ENCODE results near the gene POLD4. TPM values are rescaled to one million over a fixed set of nuclear protein-coding genes. Genes with fewer than 3 reads are reported as not detected.

Gene POLD4
- polyA plus RNA-seq, 1 donor = 33.3 TPM

DNA sequence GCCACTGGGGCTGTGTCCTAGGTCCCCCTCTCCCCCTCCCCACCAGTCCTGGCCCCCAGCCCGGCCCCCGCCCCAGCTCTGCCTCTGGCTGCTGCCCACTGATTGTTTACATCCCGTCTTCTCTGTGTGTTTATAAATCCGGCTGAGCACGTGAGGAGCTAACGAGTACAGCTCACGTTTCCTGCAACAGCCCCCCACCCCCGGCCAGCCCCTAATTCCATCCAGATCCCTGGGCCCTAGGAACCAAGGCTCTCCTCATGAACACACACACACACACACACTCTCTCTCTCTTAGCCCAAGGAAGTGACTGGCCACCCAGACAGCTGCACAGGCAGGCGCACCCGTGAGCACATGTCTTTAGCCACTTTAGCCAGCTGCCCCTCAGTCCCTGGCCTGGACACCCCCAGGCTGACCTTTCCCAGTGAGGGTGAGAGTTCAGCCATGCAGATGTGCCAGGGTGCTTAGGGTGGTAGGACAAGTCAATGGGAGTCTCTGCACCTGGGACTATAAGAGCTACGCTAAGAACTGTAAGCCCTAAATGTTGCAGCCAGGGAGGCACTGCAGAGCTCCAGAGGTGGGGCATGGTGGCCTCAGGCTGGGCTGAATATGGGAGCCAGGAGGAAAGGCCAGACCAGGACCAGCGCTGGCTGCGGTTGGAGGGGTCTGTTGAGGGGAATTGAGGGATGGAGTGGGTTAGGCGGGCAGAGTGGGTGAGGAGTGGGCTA lies 17.2 kb upstream of the POLD4 start:
- DNase-seq = no peak

DNA sequence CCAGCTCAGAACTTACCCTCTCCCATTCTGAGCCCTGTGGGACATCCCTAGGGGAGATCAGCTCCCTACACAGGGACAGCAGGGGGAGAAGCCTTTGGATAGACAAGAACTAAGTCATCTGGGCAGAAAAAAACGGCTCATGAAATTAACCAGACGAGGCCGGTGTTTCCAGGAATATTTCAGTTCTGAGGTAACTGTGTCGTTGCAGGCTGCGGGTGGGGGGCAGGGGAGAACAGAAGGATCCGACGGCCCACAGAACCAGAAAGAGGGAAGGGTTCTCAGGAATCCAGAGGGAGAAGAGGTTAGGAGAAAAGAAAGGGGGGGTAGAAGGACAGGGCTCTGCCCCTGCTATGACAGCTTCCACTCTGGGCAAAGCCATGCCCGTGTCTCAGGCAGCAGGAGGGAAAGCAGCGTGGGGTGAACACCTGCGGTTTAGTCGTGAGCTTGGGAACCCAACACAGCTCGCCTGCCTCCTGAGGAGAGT lies 16.5 kb upstream of the POLD4 start:
- no peak for DNase-seq

DNA sequence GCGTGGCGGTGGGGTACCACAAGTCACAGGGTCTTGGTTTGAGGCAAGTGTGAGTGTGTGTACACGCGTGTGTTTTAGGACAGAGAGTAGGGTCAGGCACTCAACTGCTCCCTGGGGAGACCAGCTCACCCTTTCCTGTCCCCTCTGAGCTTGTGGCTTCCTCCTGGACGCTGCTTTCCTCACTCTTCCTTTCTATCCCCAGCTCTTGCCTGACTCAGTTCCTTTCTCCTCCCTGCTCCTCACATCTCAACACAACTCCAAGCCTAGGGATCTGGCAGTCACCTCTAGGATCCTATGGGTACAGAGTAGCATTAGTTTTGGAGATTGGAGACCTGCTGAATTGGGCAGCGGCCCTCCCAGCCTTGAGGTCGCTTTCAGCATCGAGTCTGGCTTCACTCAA lies 15.9 kb upstream of the POLD4 start:
- DNase-seq = no peak

DNA sequence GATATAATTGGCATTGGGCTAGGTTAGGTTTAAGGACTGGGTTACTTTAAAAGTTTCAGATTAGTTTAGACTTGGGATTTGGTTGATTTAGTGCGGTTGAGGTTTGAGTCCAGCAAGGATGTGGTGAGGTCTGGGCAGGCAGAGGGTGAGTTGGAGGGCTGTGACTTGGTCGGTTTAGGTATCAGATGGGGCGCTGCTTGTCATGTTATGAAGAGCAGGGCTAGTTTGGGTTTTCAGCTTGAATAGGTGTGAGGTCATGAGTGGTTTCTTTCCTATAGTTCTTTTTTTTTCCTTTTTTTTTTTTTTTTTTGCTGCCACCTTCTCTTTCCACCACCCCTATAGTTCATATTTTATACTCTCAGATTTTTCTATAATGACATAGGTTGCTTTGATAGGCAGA lies 15.3 kb upstream of the POLD4 start:
- no peak for DNase-seq

DNA sequence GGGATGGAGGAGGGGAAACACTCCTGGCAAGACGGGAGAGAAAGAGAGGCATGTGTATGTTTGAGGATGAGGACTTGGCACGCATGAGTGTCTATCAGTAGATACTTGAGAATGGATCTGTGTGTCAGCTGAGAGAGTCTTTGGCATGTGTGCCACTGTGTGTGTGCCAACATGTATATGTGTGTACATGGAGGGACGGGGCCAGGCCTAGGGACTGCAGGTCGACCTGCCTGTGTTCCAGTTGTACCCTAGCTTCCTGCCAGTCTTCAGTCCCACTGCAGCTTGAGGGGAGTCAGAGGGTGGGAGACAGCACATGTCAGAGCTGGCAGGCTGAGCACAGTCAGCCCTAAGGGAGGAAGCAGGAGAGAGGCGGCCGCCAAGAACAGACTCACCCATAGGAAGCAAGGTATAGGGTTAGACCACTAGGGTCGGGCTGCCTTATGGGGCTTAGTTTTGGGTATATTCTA lies 14.4 kb upstream of the POLD4 start:
- DNase-seq = no peak

DNA sequence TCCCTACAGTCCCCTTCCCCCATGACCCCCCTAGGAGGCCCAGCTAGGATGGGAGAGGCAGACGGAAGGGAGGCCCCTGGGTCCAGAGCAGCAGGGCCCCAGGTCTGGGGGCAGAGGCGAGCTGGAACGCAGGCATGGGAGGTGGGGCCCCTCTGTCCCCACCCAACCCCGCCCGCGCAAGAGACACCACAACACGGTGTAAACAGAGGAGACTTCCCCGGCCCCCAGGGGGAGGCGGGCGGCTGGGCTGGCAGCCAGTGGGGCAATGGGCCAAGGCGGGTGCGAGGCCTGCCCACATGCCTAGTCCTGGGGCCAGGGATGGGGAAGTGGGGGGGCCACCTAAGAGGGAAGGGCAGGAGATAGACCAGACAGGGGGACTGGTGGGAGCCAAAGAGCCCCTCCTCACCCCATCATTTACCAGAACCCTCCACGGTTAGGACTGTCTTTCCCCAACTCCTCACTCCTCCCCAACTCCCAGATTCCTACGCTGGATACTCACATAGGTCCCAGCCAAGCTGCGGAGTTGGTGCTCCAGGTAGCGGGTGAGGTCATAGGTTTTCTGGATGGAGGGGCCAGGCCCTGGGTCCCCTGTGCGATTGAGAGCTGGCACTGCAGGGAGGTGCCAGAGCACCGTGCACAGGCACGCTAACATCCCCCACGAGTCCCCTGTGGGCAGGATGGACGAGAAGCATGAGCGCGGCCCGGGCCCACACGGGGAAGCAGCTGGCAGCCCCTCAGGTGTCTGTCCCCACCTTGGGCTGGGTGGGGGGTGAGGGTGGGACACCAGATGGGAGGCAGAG lies 13.8 kb upstream of the POLD4 start:
- no peak for DNase-seq

DNA sequence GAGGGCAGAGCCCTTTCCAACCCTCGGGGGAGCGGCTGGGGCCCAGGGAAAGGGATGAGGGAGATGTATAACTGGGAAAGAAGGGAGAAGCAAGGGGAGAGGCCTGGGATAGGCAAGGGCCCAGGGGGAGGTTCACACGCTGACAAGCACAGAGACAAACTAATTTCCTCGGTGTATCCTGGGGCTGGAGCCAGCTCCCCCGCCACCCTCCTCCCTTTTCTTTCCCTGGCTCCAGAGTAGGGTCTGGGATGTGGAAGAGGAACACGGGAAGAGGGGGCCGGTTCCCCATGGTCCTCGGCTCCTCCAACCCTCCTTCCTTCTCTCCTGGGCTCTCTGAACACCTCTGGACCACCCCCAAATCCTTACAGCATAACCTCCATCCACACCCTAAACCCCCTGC lies 13.2 kb upstream of the POLD4 start:
- DNase-seq = peak; percentile 67

DNA sequence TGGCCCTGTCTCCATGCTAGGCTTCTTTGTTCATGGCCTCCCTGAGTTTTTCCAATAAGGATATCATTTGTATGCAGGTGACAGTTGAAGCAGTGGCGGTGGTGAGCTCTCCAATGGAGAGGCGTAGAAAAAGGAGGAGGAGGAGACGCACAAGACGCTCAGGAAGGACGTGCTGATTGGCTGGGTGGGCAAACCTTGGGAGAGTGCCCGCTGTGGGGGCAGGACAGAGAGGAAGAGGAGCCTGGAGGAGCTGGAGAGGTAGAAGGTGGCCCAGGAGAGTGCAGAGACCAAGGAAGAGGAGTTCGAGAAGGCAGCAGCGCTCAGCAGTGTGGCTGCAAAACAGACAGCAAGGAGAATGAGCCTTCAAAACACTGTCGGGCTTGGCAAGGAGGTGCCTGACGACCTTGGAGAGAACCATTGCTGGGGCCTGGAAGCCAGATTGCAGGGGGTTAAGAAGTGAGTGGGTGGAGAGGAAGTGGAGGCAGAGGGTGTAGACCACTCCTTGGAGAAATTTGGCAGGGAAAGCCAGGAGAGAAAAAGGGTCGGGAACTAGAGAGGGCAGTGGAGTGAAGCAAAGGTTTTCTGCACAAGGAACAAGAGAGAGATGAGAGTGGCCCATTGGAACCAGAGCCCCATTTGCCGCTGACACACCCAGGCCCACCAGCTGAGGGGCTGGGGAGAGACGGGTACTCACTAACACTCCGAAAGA lies 12.5 kb upstream of the POLD4 start:
- DNase-seq = no peak

DNA sequence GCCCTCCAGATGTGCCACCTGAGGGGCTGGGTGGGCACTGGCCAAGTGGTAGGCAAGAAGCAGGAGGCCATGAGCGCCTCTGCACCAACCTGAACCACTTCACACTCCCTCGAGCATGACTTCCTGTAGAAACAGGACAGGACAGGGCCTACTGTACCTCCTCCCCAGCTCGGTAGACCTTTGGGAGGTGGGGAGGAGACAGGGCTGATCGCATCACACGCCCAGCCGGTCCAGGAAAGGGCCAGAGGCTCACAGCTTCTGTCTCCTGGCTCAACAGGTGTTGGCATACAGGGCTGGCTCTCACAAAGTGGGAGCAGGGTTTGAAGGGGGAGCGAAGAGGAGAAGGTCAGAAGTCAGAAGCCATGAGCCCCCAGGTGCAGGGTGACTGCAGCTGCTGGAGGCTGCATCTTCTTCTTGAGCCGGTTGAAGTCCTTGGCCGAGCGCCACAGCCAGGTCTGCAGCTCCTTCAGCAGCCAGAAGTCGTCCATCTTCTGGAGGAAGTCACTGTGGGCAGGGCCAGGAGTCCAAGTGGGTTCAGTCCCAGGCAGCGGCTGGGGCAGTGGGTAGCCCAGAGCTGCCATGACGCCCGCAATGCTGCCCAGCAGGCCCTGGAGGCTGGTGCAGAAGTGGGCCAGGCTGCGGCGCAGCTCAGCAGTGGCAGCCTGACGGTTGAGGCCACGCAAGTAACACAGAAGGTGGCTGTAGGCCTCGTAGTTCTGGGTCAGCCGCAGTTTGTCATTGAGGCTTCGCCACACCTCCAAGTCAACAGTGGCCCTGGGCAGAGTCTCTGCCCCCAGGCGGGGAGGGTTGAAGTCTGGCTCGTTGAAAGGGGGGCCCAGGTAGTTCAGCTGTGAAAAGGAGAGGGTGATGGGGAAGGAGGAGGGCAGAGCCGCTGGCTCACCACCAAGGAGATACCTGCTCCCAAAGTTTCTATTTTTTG lies 11.7 kb upstream of the POLD4 start:
- no peak for DNase-seq

DNA sequence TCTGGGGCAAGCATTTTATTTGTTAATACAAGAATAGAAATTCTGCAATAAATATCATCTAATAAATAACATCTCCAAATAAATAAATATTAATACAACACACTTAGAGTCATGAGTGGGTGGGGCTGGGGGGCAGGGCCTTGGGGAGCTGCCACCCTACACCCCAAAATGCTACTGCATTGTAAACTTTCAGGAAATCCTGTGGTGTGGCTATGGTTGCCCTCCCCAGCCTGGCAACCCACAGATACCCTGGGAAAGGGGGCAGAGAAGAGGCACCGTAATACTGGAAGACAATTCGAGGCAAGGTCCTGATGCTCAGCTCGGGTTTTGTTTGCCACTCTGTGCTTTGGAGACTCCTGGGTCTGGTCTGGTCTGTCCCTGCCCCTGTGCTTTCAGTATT lies 10.8 kb upstream of the POLD4 start:
- no peak for DNase-seq

DNA sequence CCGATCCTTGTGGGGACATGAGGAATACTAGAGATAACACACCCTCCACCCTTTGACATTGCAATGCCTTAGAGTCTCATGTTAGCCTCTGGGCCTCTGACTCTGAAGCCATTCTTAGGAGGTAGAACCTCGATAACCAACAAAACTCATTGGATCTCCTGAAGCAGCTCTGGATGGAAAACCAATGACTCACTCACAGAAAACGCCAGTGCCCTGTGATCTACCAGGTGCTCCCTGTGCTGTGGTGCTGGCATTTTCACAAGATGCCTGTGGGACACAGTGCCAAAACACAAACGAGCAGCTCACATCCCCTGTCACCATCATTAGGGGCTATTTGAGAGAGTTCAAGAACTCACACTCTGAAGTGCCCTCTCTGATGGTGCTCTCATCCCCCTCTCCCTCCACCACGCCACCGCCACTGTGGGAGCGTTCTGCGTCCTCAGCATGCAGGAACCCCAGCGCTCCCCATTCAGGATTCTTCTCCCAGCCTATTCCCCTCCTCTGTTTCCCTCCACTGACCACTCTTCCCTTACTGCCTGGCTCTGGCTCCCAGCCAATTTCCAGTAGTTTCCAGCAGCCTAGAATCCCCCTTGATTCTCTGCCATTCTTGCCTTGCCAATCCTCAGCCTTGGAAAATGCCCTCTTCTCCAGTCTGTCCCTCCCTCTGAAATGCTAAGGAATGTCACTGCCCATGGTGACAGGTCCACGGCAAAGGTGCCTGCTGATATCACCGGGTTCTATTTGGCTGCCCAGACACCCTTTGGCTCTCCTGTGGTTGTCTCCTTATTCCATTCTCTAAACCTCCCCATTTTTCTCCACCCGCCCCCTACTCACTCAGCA lies 4.7 kb upstream of the POLD4 start:
- DNase-seq = no peak

DNA sequence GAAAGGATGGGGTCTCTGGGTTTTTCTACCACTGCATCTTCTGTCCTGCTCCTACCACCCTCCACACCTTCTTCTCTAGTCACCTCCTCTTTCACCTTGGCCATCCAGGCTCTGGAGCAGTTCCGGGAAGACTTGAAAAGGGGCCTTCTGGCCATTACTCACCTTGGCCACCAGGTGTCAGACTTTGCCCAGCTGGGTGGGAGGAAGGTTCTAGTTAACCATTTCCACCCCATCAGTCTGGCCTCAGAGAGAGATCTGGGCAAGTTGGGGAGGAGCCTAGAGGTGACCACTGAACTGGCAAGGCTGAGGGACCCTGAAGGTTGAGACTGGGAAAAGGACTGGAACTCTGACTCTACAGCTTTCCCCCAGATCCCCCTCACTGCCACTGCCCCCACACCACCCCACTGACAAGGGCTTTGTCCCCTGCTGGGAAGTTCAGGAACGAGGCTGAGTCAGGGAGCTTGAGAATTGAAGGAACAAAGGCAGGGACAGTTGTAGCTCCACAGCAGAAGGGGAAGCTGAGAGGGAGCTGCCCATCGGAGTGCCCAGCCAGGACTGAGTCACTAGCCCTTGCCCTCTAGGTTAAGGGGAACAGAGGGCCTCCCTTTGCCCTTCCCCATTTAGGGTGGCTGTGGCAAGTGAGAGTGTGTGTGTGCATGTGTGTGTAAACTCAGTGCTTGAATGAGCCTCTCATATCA lies 3.7 kb upstream of the POLD4 start:
- peak; percentile 67 for DNase-seq

DNA sequence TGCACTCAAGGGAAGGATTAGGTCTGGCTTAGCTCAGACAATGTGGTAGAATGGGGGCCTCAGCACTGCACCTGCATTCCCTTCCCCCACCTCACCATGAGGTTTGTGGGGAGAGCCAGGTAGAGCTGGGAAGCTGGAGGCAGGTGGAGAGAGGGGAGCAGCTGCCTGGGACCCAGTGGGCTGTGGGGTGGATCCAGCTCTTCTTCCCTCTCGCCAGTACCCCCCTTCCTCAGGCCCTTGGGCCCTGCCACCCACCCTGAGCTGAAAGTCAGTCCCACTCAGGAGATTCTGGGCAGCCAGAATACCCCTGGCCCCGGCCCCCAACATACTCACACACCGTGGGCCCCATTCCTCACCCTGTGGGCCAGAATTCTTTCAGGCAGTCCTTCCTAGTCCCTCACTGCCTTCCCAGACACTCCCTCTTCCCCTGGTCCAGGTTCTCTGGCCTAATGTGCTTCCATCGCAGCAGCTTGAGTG lies 3.1 kb upstream of the POLD4 start:
- DNase-seq = no peak

DNA sequence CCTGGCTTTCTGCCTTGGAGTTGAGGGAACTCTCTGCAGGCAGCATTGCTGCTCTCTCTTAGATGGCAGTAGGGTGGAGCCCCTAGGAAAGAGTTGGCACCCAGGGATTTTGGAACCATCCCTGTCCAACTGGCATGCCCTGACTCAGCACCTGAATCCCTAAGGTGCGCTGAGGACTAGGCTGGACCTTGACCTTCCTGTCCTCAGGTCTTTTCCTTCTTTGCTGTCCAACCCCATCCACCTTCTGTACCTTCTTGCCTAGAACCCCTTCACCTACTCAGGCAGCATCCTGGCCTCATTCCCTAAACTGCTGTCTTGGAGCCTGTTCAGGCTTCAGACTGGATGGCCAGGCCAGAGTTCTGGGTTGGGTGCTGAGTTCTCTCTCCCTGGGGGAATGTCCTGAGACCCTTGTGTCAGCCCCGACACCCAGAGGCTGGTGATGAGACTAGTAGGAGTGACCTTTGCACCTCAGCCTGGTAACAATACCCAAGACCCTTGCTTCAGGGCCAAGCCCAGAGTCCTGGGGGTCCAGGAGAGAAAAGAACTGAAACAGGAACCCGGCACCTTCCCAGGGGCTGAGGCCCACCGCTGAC lies 2.5 kb upstream of the POLD4 start:
- no peak for DNase-seq

DNA sequence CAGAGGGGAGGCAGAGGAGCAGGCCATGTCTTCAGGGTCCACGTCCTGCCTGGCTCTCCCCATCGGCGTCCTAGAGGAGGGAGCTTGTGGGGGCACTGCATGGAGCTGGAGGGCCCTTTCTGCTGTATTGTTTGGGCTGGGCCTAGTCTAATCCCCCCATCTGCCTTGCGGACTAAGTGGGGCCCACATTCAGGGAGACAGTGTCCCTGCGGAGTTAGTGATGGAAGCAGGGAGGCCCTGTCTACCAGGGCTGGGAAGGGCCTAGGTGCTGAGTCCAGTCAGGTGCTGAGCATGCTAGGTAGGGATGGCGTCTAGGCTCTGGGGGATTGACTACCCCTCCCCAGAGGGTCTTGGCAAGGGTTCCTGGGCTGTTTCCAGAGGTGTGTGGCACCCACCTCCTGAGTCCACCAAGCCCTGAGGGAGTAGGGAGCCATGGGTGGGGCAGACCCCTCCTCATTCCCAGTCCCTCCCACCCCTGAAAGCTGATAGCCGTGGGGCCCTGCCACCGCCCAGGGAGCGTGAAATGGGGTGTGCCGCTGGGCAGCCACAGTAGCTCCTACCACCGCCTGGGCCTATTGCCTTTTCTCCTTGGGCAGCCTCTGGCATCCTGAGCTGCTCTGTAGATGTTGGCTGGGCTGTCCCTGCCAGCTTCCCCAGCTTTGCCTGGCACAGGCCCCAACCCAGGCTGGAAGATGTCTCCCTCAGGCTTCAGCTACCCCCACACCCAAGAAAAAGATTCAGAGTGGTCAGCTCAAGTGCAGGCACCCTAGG lies 1.9 kb upstream of the POLD4 start:
- no peak for DNase-seq

DNA sequence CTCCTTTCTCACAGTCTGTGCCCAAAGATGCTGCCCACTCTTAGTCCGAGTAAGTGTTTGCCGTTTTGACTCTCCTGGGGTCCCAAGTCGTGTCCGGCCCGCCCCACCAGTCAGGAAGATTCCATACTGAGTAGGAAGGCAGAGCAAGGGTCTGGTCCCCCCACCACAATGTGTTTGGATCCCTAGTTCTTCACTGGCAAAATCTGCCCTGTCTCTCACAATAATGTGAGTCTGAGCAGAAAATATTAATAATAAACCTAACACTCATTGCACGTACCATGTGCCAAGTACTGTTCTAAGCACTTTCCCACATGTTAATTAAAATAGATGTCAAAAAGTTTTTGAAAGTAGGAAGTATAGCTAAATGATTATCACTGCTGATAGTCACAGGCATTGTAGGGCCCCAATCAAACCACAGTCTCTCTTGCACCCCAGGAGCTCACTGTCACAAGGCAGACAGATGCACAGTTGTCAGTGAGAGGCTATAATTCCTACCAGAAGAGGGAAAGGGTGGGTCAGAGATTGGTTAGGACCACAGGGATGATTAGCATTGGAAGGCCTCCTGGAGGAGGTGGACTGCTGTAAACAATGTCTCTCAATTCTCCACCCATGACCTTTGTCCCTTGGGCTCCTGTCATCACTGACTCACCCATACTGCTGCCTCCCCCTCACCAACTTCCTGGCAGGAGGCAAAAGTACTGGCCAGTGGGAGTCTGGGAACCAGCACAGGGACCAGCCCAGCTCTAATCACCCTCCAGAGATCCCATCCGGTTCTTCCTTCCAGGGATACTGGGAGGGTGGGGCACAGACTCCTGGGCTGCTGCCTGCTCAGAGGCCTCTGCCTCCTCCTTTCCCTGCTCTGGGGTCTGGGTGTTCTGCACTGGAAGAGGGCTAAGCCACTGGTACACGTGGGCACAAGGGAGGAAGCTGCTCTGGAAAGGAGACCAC lies 1.0 kb upstream of the POLD4 start:
- no peak for DNase-seq

DNA sequence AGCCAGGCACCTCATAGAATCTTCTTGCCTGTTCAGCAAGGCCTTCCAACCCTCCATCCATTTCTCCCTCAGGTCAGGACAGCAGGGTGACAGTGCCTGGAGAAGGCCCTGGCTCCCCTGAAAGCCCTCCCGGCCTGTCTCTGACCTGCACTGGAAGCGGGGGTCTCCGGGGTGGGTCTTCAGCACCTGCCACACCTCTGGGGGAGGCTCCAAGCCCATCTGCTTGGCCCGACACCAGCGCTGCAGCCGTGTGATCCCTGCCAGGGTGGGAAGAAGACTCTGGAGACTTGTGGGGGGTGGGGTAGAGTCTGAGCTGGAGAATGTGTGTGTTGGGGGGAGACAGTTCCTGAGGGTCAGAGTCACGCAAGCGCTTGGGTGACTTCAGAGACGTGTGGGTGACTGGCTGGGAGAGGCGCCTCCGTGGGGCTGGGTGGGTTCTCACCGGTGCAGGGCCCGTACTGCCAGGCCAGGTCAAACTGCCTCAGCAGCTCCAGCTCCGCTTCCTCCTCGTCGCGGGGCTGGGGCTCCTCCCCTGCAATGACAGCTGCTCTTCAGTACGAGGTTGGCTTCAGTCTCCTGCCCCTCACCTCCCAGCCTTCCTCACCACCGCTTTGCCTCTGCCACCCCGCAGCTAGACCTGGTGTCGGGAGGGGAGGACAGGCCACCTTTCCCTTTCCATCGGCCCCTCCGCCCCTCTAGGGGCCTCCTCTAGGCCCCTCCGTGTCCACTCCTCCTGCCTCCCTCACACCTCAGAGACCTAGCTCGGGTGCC lies 615 bp downstream of the POLD4 start:
- DNase-seq = no peak

All from hindlimb muscle (tissue), 1 donor.